ENCODE results near the gene SLC35F5.
"Not testable (repeated sequence)": the region's sequence is repeated elsewhere in the genome, so short reads cannot be mapped to it uniquely, and the experiment has no call there.

Gene SLC35F5

GRCh38 chr2:113694438-113694837 lies 62.0 kb downstream of the SLC35F5 start:
- 78 to 89% methylated on average over 7 to 8 of the region's 9 CpGs for WGBS, 2 experiments (ENCODE audit: insufficient coverage in 2 of 2)
- Histone ChIP-seq H3K9me3 (ENCODE audit: control insufficient read depth, low read length) (no peaks in the 10 kb centered on the region), H3K27ac (ENCODE audit: low read depth, low read length, severe bottlenecking) (no peak overlapping the region), H3K4me1 (ENCODE audit: control insufficient read depth, insufficient read depth, low read length, poor library complexity, severe bottlenecking) (no peaks in the 10 kb centered on the region), H3K36me3 (ENCODE audit: control insufficient read depth, insufficient read depth, low read length) (no peaks in the 10 kb centered on the region), H3K4me3 (ENCODE audit: extremely low read depth, insufficient read depth, low read length, poor library complexity, severe bottlenecking) (no peak overlapping the region)

DNA sequence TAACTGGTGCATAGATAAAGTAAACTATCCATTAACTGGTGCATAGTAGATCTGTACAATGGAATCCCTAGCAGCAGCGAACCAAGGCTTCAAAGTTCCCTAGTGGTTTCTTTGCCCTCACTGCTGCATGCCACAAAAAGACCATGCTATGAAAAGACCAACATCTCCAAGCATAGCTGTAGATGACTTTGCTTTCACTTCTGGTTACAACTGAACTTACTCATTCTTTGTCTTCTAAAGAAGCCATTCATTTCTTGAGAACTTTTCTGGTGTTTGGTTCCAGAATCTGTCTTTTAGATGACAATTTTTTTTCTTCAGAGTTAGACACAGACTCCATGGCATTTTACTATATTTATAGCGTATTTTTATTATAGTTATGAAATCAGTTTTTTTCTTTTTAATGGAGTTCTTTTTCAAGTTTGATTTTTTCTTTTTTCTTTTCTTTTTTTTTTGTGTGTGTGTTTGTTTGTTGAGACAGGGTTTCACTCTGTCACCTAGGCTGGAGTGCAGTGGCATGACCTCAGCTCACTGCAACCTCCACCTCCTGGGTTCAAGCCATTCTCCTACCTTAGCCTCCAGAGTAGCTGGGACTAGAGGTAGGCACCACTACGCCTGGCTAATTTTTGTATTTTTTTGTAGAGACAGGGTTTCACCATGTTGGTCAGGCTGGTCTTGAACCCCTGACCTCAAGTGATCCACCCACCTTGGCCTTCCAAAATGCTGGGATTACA lies 63.6 kb downstream of the SLC35F5 start:
- Histone ChIP-seq H3K27ac (ENCODE audit: low read depth, low read length, severe bottlenecking) (no peak overlapping the region), H3K4me1 (ENCODE audit: control insufficient read depth, insufficient read depth, low read length, poor library complexity, severe bottlenecking) (no peaks in the 10 kb centered on the region), H3K9me3 (ENCODE audit: control insufficient read depth, low read length) (no peaks in the 10 kb centered on the region), H3K4me3 (ENCODE audit: extremely low read depth, insufficient read depth, low read length, poor library complexity, severe bottlenecking) (no peak overlapping the region), H3K36me3 (ENCODE audit: control insufficient read depth, insufficient read depth, low read length) (no peaks in the 10 kb centered on the region)
- WGBS, 2 experiments (ENCODE audit: insufficient coverage in 2 of 2), result 71 to 100% methylated on average over 1 of the region's 3 CpGs

- WGBS, 2 experiments (ENCODE audit: insufficient coverage in 2 of 2), result no CpG with 5 or more reads among the region's 3 CpGs
- H3K4me1 ChIP-seq (ENCODE audit: control insufficient read depth, insufficient read depth, low read length, poor library complexity, severe bottlenecking); H3K36me3 ChIP-seq (ENCODE audit: control insufficient read depth, insufficient read depth, low read length); H3K4me3 ChIP-seq (ENCODE audit: extremely low read depth, insufficient read depth, low read length, poor library complexity, severe bottlenecking); H3K27ac ChIP-seq (ENCODE audit: low read depth, low read length, severe bottlenecking); H3K9me3 ChIP-seq (ENCODE audit: control insufficient read depth, low read length): not testable (repeated sequence)
These were observed 65.6 kb downstream of the SLC35F5 start for GRCh38 chr2:113690871-113691270.

GRCh38 chr2:113686537-113686936 lies 69.9 kb downstream of the SLC35F5 start:
- no peak overlapping the region for H3K27ac ChIP-seq (ENCODE audit: low read depth, low read length, severe bottlenecking)
- 100% methylated on average over 1 of the region's 2 CpGs; no CpG with 5 or more reads in 1 of the 2 experiments for WGBS, 2 experiments (ENCODE audit: insufficient coverage in 2 of 2)
- no peak overlapping the region for H3K4me3 ChIP-seq (ENCODE audit: extremely low read depth, insufficient read depth, low read length, poor library complexity, severe bottlenecking)
- no peaks in the 10 kb centered on the region for H3K36me3 ChIP-seq (ENCODE audit: control insufficient read depth, insufficient read depth, low read length)
- H3K4me1 ChIP-seq (ENCODE audit: control insufficient read depth, insufficient read depth, low read length, poor library complexity, severe bottlenecking), result no peaks in the 10 kb centered on the region
- H3K9me3 ChIP-seq (ENCODE audit: control insufficient read depth, low read length), result no peaks in the 10 kb centered on the region

GRCh38 chr2:113685471-113685870 lies 71.0 kb downstream of the SLC35F5 start:
- 92 to 96% methylated on average over 4 to 8 of the region's 8 CpGs for WGBS, 2 experiments (ENCODE audit: insufficient coverage in 2 of 2)
- Histone ChIP-seq H3K4me3 (ENCODE audit: extremely low read depth, insufficient read depth, low read length, poor library complexity, severe bottlenecking) (no peak overlapping the region), H3K4me1 (ENCODE audit: control insufficient read depth, insufficient read depth, low read length, poor library complexity, severe bottlenecking) (no peaks in the 10 kb centered on the region), H3K27ac (ENCODE audit: low read depth, low read length, severe bottlenecking) (no peak overlapping the region), H3K9me3 (ENCODE audit: control insufficient read depth, low read length) (no peaks in the 10 kb centered on the region), H3K36me3 (ENCODE audit: control insufficient read depth, insufficient read depth, low read length) (no peaks in the 10 kb centered on the region)

DNA sequence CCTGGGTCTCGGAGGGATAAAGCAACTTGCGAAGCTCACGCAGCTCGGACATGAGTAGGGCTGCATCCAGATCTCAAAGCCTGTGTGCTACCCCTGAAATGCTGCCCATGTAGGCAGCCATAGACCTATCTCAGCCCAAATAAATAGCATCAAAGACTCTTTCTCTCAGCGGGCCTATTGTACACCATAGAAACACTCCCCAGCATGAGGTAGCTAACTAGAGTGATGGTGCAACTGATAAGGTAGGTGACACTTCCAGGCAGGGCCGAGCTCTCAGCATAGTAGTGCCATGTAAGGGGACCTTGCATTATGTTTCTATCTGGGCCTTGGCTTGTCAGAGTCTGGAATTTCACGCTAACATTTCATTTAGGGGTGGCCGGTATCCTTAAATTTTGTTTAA lies 77.0 kb downstream of the SLC35F5 start:
- no peaks in the 10 kb centered on the region for H3K36me3 ChIP-seq (ENCODE audit: control insufficient read depth, insufficient read depth, low read length)
- no peaks in the 10 kb centered on the region for H3K4me1 ChIP-seq (ENCODE audit: control insufficient read depth, insufficient read depth, low read length, poor library complexity, severe bottlenecking)
- WGBS, 2 experiments (ENCODE audit: insufficient coverage in 2 of 2), result 85 to 89% methylated on average over 3 to 5 of the region's 8 CpGs
- H3K4me3 ChIP-seq (ENCODE audit: extremely low read depth, insufficient read depth, low read length, poor library complexity, severe bottlenecking), result no peak overlapping the region
- no peaks in the 10 kb centered on the region for H3K9me3 ChIP-seq (ENCODE audit: control insufficient read depth, low read length)
- no peak overlapping the region for H3K27ac ChIP-seq (ENCODE audit: low read depth, low read length, severe bottlenecking)

GRCh38 chr2:113677330-113677729 lies 79.1 kb downstream of the SLC35F5 start:
- H3K36me3 ChIP-seq (ENCODE audit: control insufficient read depth, insufficient read depth, low read length), result no peaks in the 10 kb centered on the region
- no peak overlapping the region for H3K27ac ChIP-seq (ENCODE audit: low read depth, low read length, severe bottlenecking)
- H3K4me3 ChIP-seq (ENCODE audit: extremely low read depth, insufficient read depth, low read length, poor library complexity, severe bottlenecking), result no peak overlapping the region
- no peaks in the 10 kb centered on the region for H3K9me3 ChIP-seq (ENCODE audit: control insufficient read depth, low read length)
- no peaks in the 10 kb centered on the region for H3K4me1 ChIP-seq (ENCODE audit: control insufficient read depth, insufficient read depth, low read length, poor library complexity, severe bottlenecking)
- WGBS, 2 experiments (ENCODE audit: insufficient coverage in 2 of 2), result 88 to 90% methylated on average over 2 of the region's 2 CpGs

DNA sequence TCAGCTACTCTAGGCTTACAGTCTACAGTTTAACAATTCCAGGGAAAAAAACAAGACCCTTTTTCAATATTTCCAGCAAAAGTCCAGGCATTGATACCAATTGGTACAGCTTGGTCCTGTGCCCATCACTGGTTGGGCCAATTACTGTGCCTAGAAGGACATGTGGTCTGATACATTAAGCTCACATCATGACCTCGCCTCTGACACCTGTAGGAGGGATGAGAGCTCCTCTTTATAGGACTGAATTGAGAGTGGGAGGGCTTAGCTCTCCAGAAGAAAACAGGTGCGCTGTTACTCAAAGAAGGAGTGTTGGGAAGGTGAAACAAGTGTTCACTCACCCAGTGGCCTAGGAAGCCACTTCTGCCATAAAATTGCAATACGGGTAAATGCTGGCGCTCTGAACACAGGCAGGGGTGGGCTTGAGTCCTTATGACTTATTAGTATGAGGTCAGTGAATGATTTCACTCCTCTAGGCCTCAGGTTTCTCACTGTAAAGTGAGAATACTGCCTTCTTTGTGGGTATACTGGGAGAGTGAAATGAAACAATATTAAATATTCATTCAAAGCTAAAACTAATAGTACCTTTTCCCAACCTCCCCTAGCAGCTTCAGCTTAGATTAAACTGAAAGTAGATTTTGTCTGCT lies 79.7 kb downstream of the SLC35F5 start:
- Histone ChIP-seq H3K9me3 (ENCODE audit: control insufficient read depth, low read length) (no peaks in the 10 kb centered on the region), H3K27ac (ENCODE audit: low read depth, low read length, severe bottlenecking) (no peak overlapping the region), H3K4me3 (ENCODE audit: extremely low read depth, insufficient read depth, low read length, poor library complexity, severe bottlenecking) (no peak overlapping the region), H3K4me1 (ENCODE audit: control insufficient read depth, insufficient read depth, low read length, poor library complexity, severe bottlenecking) (no peaks in the 10 kb centered on the region), H3K36me3 (ENCODE audit: control insufficient read depth, insufficient read depth, low read length) (no peaks in the 10 kb centered on the region)
- 80 to 94% methylated on average over 3 of the region's 4 CpGs for WGBS, 2 experiments (ENCODE audit: insufficient coverage in 2 of 2)

GRCh38 chr2:113675875-113676274 lies 80.6 kb downstream of the SLC35F5 start:
- H3K4me1 ChIP-seq (ENCODE audit: control insufficient read depth, insufficient read depth, low read length, poor library complexity, severe bottlenecking), result no peaks in the 10 kb centered on the region
- no peaks in the 10 kb centered on the region for H3K36me3 ChIP-seq (ENCODE audit: control insufficient read depth, insufficient read depth, low read length)
- 75 to 89% methylated on average over 6 of the region's 9 CpGs for WGBS, 2 experiments (ENCODE audit: insufficient coverage in 2 of 2)
- H3K4me3 ChIP-seq (ENCODE audit: extremely low read depth, insufficient read depth, low read length, poor library complexity, severe bottlenecking), result no peak overlapping the region
- no peak overlapping the region for H3K27ac ChIP-seq (ENCODE audit: low read depth, low read length, severe bottlenecking)
- H3K9me3 ChIP-seq (ENCODE audit: control insufficient read depth, low read length), result no peaks in the 10 kb centered on the region

DNA sequence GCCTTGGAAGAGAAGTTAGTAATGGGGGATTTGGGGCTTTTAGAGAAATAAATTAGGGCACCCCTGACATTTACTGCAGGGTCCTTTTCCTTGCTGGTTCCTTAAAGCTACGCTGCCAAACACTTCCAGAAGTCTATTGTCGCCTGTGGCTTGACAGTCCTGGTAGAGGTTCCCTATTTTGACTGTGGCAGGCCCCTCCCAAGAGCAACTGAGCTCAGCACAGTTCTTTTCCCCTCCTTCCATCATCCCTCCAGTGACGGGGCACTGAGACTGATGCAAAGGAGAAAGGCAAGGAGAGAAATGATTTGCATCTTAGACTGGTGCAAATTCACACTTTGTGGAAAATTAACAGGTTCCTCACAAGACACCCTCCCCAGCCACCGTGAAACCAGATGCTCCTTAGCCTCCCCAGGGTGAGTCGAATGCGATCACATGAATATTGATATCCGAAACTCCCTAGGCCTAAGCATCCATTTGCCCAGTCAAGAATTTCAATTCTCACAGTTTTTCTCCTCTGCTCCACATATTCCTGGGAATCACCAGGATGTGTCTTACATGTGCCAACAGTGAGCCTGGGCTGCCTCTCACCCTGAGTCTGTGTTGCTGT lies 84.0 kb downstream of the SLC35F5 start:
- Histone ChIP-seq H3K4me3 (ENCODE audit: extremely low read depth, insufficient read depth, low read length, poor library complexity, severe bottlenecking) (no peak overlapping the region), H3K9me3 (ENCODE audit: control insufficient read depth, low read length) (no peaks in the 10 kb centered on the region), H3K27ac (ENCODE audit: low read depth, low read length, severe bottlenecking) (no peak overlapping the region), H3K4me1 (ENCODE audit: control insufficient read depth, insufficient read depth, low read length, poor library complexity, severe bottlenecking) (no peaks in the 10 kb centered on the region), H3K36me3 (ENCODE audit: control insufficient read depth, insufficient read depth, low read length) (no peaks in the 10 kb centered on the region)
- WGBS, 2 experiments (ENCODE audit: insufficient coverage in 2 of 2), result 74 to 83% methylated on average over 4 to 6 of the region's 7 CpGs

- H3K4me3 ChIP-seq (ENCODE audit: extremely low read depth, insufficient read depth, low read length, poor library complexity, severe bottlenecking); H3K36me3 ChIP-seq (ENCODE audit: control insufficient read depth, insufficient read depth, low read length); H3K9me3 ChIP-seq (ENCODE audit: control insufficient read depth, low read length); H3K4me1 ChIP-seq (ENCODE audit: control insufficient read depth, insufficient read depth, low read length, poor library complexity, severe bottlenecking); H3K27ac ChIP-seq (ENCODE audit: low read depth, low read length, severe bottlenecking): not testable (repeated sequence)
- WGBS, 2 experiments (ENCODE audit: insufficient coverage in 2 of 2), result 93 to 98% methylated on average over 15 to 17 of the region's 21 CpGs
These were observed 87.4 kb downstream of the SLC35F5 start for GRCh38 chr2:113669013-113669412.
